Gastrocnemius medialis (tissue), 4 donors: ENCODE data around the gene ZNF276. TPM values are rescaled to one million over a fixed set of nuclear protein-coding genes. Genes with fewer than 3 reads are reported as not detected.

Experiments used
- ATAC-seq, 2 donors: fragments of 150-250 bp; one replicate each; pipeline ENCODE4 v1.9.1; 2016
- DNase-seq, 2 donors: peaks; one replicate each; pipeline ENCODE4 v3.0.0-alpha.2; 2019
- H3K27ac ChIP-seq, 4 donors: fragments of 200-600 bp; sonication (generic); 1 replicate in 1 of 4; 2 replicates in 3 of 4; pipeline ENCODE4 v1.5.1; 2016 to 2018; ENCODE audit warnings: mild to moderate bottlenecking in 2 of 4, moderate library complexity in 1 of 4
- H3K27me3 ChIP-seq, 3 donors: fragments of 200-600 bp; sonication (generic) in 2 of 3; 1 replicate in 1 of 3; 2 replicates in 2 of 3; pipeline versions ENCODE4 v1.5.1 to v1.6.0; 2016 to 2019; ENCODE audit warnings: mild to moderate bottlenecking in 1 of 3, moderate library complexity in 1 of 3
- H3K36me3 ChIP-seq, 2 donors: fragments of 200-600 bp; sonication (generic) in 1 of 2; one replicate each; pipeline ENCODE4 v1.5.1; 2017 to 2018
- H3K4me1 ChIP-seq, 2 donors: fragments of 200-600 bp; sonication (generic) in 1 of 2; one replicate each; pipeline ENCODE4 v1.5.1; 2016 to 2017; ENCODE audit warnings: mild to moderate bottlenecking in 2 of 2
- H3K4me3 ChIP-seq, 4 donors: fragments of 200-600 bp; sonication (generic) in 3 of 4; 1 replicate in 1 of 4; 2 replicates in 3 of 4; pipeline ENCODE4 v1.5.1; 2016 to 2019; ENCODE audit warnings: mild to moderate bottlenecking in 2 of 4
- H3K9me3 ChIP-seq, 3 donors: fragments of 200-600 bp; sonication (generic) in 2 of 3; 1 replicate in 1 of 3; 2 replicates in 2 of 3; pipeline ENCODE4 v1.5.1; 2016 to 2019
- CTCF ChIP-seq, 5 experiments: fragments of 450-650 bp in 3 of 5; fragments of 200-600 bp in 2 of 5; sonication (generic) in 2 of 5; IDR thresholded peaks in 4 of 5; conservative IDR thresholded peaks in 1 of 5; 1 replicate in 4 of 5; 2 replicates in 1 of 5; pipeline ENCODE4 v1.5.1; 2016 to 2019; ENCODE audit warnings: antibody characterized with exemption in 5 of 5, mild to moderate bottlenecking in 3 of 5, moderate library complexity in 3 of 5
- POLR2A ChIP-seq, 2 donors: fragments of 450-650 bp; IDR thresholded peaks; one replicate each; pipeline ENCODE4 v1.6.1; 2017; ENCODE audit warnings: antibody characterized with exemption in 2 of 2, mild to moderate bottlenecking in 2 of 2, moderate library complexity in 2 of 2
- in situ Hi-C, 4 donors: fragments of 200-750 bp; cut with MboI; loops; one replicate each; pipeline versions ENCODE4 v1.15.0 to v1.8.0; 2017; ENCODE audit warnings: low sequenced_read_pairs in 4 of 4
- intact Hi-C: fragments of 100-400 bp; cut with DNase I; formaldehyde crosslinking; loops from one replicate; pipeline ENCODE4 v1.15.1; 2023; ENCODE audit warnings: low total_unique reads
- total RNA-seq, 4 donors: library from RNA; depleted of rRNA; stranded (reverse); fragments of >200 nt; gene quantifications; one replicate each; pipeline versions ENCODE4 v1.1.0 to v1.2.3, GENCODE V29; 2016

The ZNF276 gene
- total RNA-seq, 4 donors from 2014 or later, result 11.1 to 13.6 (median 11.5) TPM

GRCh38 chr16:89723279-89724250 lies 2.2 kb downstream of the ZNF276 start:
- peaks cover 0 to 47% of the 10 kb centered on the region in 2 donors for H3K36me3 ChIP-seq
- H3K9me3 ChIP-seq, result no peaks in the 10 kb centered on the region
- DNase-seq, result peak in 1 of 2 donors; percentile 44
- intact Hi-C loops (loop anchor here (5.0 kb wide), 1 partner anchor 149 kb away; the partner anchor contains the start of gene TCF25), in situ Hi-C loops (no loop called here)
- TF ChIP-seq CTCF (IDR thresholded peaks at IDR 0.05 in 4 of 5, conservative IDR thresholded peaks at IDR 0.05 in 1 of 5), result no peak
- no peak for TF ChIP-seq POLR2A (IDR thresholded peaks at IDR 0.05)
- peaks cover 27 to 33% of the 10 kb centered on the region in 2 donors for H3K4me1 ChIP-seq
- H3K27me3 ChIP-seq, result no peaks in the 10 kb centered on the region
- ATAC-seq, result no peak
- peak overlapping the region in 2 of 4 donors; percentile 67 to 91 for H3K4me3 ChIP-seq
- peak overlapping the region in 2 of 4 donors; percentile 15 to 23 for H3K27ac ChIP-seq

GRCh38 chr16:89727406-89728120 lies 6.2 kb downstream of the ZNF276 start:
- in situ Hi-C loops, result no loop called here
- Histone ChIP-seq H3K27me3 (no peaks in the 10 kb centered on the region), H3K27ac (no peak overlapping the region), H3K36me3 (peaks cover 0 to 86% of the 10 kb centered on the region in 2 donors), H3K4me3 (no peak overlapping the region), H3K4me1 (peaks cover 17 to 19% of the 10 kb centered on the region in 2 donors), H3K9me3 (no peaks in the 10 kb centered on the region)
- no peak for ATAC-seq
- intact Hi-C loops, result no loop called here
- TF ChIP-seq CTCF (IDR thresholded peaks at IDR 0.05 in 4 of 5, conservative IDR thresholded peaks at IDR 0.05 in 1 of 5) (no peak), POLR2A (IDR thresholded peaks at IDR 0.05) (no peak)
- DNase-seq, result no peak

GRCh38 chr16:89729293-89729692 lies 8.0 kb downstream of the ZNF276 start:
- TF ChIP-seq CTCF (IDR thresholded peaks at IDR 0.05 in 4 of 5, conservative IDR thresholded peaks at IDR 0.05 in 1 of 5), result no peak
- TF ChIP-seq POLR2A (IDR thresholded peaks at IDR 0.05), result no peak
- DNase-seq, result no peak
- no peak overlapping the region for H3K4me3 ChIP-seq
- no peak overlapping the region for H3K27ac ChIP-seq
- intact Hi-C loops (no loop called here), in situ Hi-C loops (no loop called here)
- H3K27me3 ChIP-seq, result no peaks in the 10 kb centered on the region
- H3K4me1 ChIP-seq, result peaks cover 0 to 1% of the 10 kb centered on the region in 2 donors
- ATAC-seq, result no peak
- peaks cover 0 to 84% of the 10 kb centered on the region in 2 donors for H3K36me3 ChIP-seq
- H3K9me3 ChIP-seq, result no peaks in the 10 kb centered on the region

- intact Hi-C loops (no loop called here), in situ Hi-C loops (no loop called here)
- H3K27me3 ChIP-seq, result no peaks in the 10 kb centered on the region
- no peak overlapping the region for H3K4me3 ChIP-seq
- ATAC-seq (no peak), DNase-seq (no peak)
- H3K9me3 ChIP-seq, result no peaks in the 10 kb centered on the region
- H3K27ac ChIP-seq, result no peak overlapping the region
- peaks cover 0 to 84% of the 10 kb centered on the region in 2 donors for H3K36me3 ChIP-seq
- no peaks in the 10 kb centered on the region for H3K4me1 ChIP-seq
- TF ChIP-seq POLR2A (IDR thresholded peaks at IDR 0.05), result no peak
Measured at GRCh38 chr16:89729863-89730593, 8.7 kb downstream of the ZNF276 start.
